K562 (cell line): Measurements from ENCODE around the gene ANKRD13B. TPM values are rescaled to one million over a fixed set of nuclear protein-coding genes. Genes with fewer than 3 reads are reported as not detected.

Source experiments
- ASH1L ChIP-seq: fragments of 450-650 bp; IDR thresholded peaks from 2 replicates; pipeline ENCODE4 v1.6.1; 2018; ENCODE audit warnings: borderline replicate concordance, mild to moderate bottlenecking, low read depth; ENCODE audit not compliant: partially characterized antibody
- E2F3 ChIP-seq: fragments of 250-450 bp; sonication (Bioruptor Pico); IDR thresholded peaks from 2 replicates; pipeline ENCODE4 v1.4.0; 2020; ENCODE audit warnings: mild to moderate bottlenecking
- ERF ChIP-seq: fragments of 450-650 bp; formaldehyde crosslinking; IDR thresholded peaks from 2 replicates; pipeline ENCODE4 v1.4.0; 2020; ENCODE audit warnings: mild to moderate bottlenecking, mixed read lengths
- KDM2B ChIP-seq: fragments of 250-450 bp; sonication (Bioruptor Pico); IDR thresholded peaks from 2 replicates; pipeline ENCODE4 v1.8.0; 2021; ENCODE audit warnings: mild to moderate bottlenecking, moderate library complexity
- MYC ChIP-seq, 2 experiments: fragments of 250-450 bp in 1 of 2; sonication (Bioruptor Pico) in 1 of 2; IDR thresholded peaks; 2 replicates each; pipeline versions ENCODE4 v1.5.1 to v1.6.1; 2012 to 2021; ENCODE audit warnings: low read depth in 2 of 2, borderline replicate concordance in 1 of 2, improper control_type of control experiment in 1 of 2, low read length in 1 of 2, mild to moderate bottlenecking in 1 of 2, moderate library complexity in 1 of 2
- NRF1 ChIP-seq, 2 experiments: fragments of 450-650 bp; IDR thresholded peaks in 1 of 2; conservative IDR thresholded peaks in 1 of 2; 2 replicates each; pipeline ENCODE4 v1.6.1; 2014; ENCODE audit warnings: mild to moderate bottlenecking in 2 of 2
- PHF8 ChIP-seq: fragments of 200-600 bp; sonication (generic); IDR thresholded peaks from 2 replicates; pipeline ENCODE4 v1.6.1; 2012; ENCODE audit warnings: mixed run types, mild to moderate bottlenecking, inconsistent platforms, low read length, moderate library complexity, borderline replicate concordance
- TCF3 ChIP-seq: sonication (generic); formaldehyde crosslinking; IDR thresholded peaks from 2 replicates; pipeline ENCODE4 v1.4.0; 2020; ENCODE audit warnings: mild to moderate bottlenecking, missing genetic modification reagents
- ZNF407 ChIP-seq: fragments of 450-650 bp; IDR thresholded peaks from 2 replicates; pipeline ENCODE4 v1.6.1; 2016; ENCODE audit warnings: low read depth
- polyA plus RNA-seq, 8 experiments: library from polyadenylated mRNA; depleted of rRNA in 4 of 8; stranded (reverse) in 5 of 8; unstranded in 3 of 8; fragments of >200 nt; fragmentation: Nextera tagmentation in 2 of 8; fragmentation: Illumina TruSeq in 1 of 8; extraction: Ambion mirVana in 2 of 8; extraction: Trizol in 1 of 8; gene quantifications; 2 replicates each; pipeline versions ENCODE4 v1.2.1 to v1.2.3, GENCODE V29; 2011 to 2014; ENCODE audit warnings: inconsistent platforms in 1 of 8, missing spikeins in 1 of 8
- total RNA-seq, 7 experiments: library from RNA; depleted of rRNA in 6 of 7; stranded (reverse); fragments of >200 nt in 6 of 7; fragmentation: Illumina TruSeq in 2 of 7; extraction: Trizol in 2 of 7; gene quantifications; 2 replicates each; pipeline versions ENCODE4 v1.2.1 to v1.2.3, GENCODE V29; 2011 to 2021; ENCODE audit warnings: low replicate concordance in 1 of 7

Gene ANKRD13B
- total and polyA plus RNA-seq, 9 of the 15 experiments (the other 6 are each of a cell fraction or from before 2014, with no cell fraction given) = 0.15 to 28.1 (median 4.6) TPM

GRCh38 chr17:29622337-29623282 lies 29.7 kb downstream of the ANKRD13B start, which contains the start of gene CORO6 (continued):
- no peak for TF ChIP-seq ZNF407
- TF ChIP-seq ASH1L = no peak
- TF ChIP-seq E2F3 (CRISPR knock-in tag) = peak; percentile 73
- peak; percentile 57 to 61; a peak in 3 of 4 replicates for TF ChIP-seq NRF1 (conservative IDR thresholded peaks at IDR 0.05 in 1 of 2, IDR thresholded peaks at IDR 0.05 in 1 of 2)
- no peak for TF ChIP-seq MYC (IDR thresholded peaks at IDR 0.05; ENCODE audit: low read depth, low read length)
- TF ChIP-seq MYC (CRISPR knock-in tag; IDR thresholded peaks at IDR 0.05; ENCODE audit: borderline replicate concordance, low read depth) = no peak
- TF ChIP-seq TCF3 (CRISPR knock-in tag) = no peak
- TF ChIP-seq PHF8 = peak; percentile 47; the same call in 1 of the 2 replicates
- peak; percentile 49; the same call in 1 of the 2 replicates for TF ChIP-seq ERF (CRISPR knock-in tag)
- peak; percentile 85; the same call in 1 of the 2 replicates for TF ChIP-seq KDM2B (CRISPR knock-in tag)
